Activated naive CD8-positive, alpha-beta T cell (primary cell): ENCODE measurements around the gene XPNPEP1.

Experiments
- H3K27ac Mint-ChIP-seq: one replicate; pipeline ENCODE4 v1.8.0; 2021; ENCODE audit warnings: mixed read lengths
- H3K27me3 Mint-ChIP-seq: one replicate; pipeline ENCODE4 v1.8.0; 2021; ENCODE audit warnings: mixed read lengths
- H3K36me3 Mint-ChIP-seq: one replicate; pipeline ENCODE4 v1.8.0; 2021; ENCODE audit warnings: mixed read lengths
- H3K4me1 Mint-ChIP-seq: one replicate; pipeline ENCODE4 v1.8.0; 2021; ENCODE audit warnings: low read depth, mixed read lengths
- H3K4me3 Mint-ChIP-seq: one replicate; pipeline ENCODE4 v1.8.0; 2021; ENCODE audit warnings: mild to moderate bottlenecking, mixed read lengths
- H3K9me3 Mint-ChIP-seq: one replicate; pipeline ENCODE4 v1.8.0; 2021; ENCODE audit warnings: low read depth, mixed read lengths

Gene XPNPEP1

GRCh38 chr10:109852475-109853037 is 70.8 kb downstream of the XPNPEP1 start:
- Mint-ChIP-seq H3K4me1 (peaks cover 19% of the 10 kb centered on the region), H3K36me3 (no peaks in the 10 kb centered on the region), H3K27me3 (peaks cover 5% of the 10 kb centered on the region), H3K27ac (no peak overlapping the region), H3K9me3 (no peaks in the 10 kb centered on the region), H3K4me3 (no peak overlapping the region)

- peaks cover 5% of the 10 kb centered on the region for H3K27me3 Mint-ChIP-seq
- peaks cover 19% of the 10 kb centered on the region for H3K4me1 Mint-ChIP-seq
- H3K27ac Mint-ChIP-seq = no peak overlapping the region
- H3K9me3 Mint-ChIP-seq = no peaks in the 10 kb centered on the region
- no peaks in the 10 kb centered on the region for H3K36me3 Mint-ChIP-seq
- H3K4me3 Mint-ChIP-seq = no peak overlapping the region
These were observed 71.5 kb downstream of the XPNPEP1 start for GRCh38 chr10:109851616-109852474.

GRCh38 chr10:109846832-109847231 is 76.5 kb downstream of the XPNPEP1 start:
- peaks cover 5% of the 10 kb centered on the region for H3K4me1 Mint-ChIP-seq
- H3K9me3 Mint-ChIP-seq = no peaks in the 10 kb centered on the region
- peaks cover 5% of the 10 kb centered on the region for H3K27me3 Mint-ChIP-seq
- H3K4me3 Mint-ChIP-seq = no peak overlapping the region
- H3K36me3 Mint-ChIP-seq = no peaks in the 10 kb centered on the region
- no peak overlapping the region for H3K27ac Mint-ChIP-seq

- Mint-ChIP-seq H3K36me3 (no peaks in the 10 kb centered on the region), H3K4me3 (no peak overlapping the region), H3K4me1 (no peaks in the 10 kb centered on the region), H3K27me3 (peaks cover 5% of the 10 kb centered on the region), H3K9me3 (no peaks in the 10 kb centered on the region), H3K27ac (no peak overlapping the region)
These were observed 78.0 kb downstream of the XPNPEP1 start for GRCh38 chr10:109845308-109845707.

- H3K9me3 Mint-ChIP-seq = no peaks in the 10 kb centered on the region
- no peak overlapping the region for H3K27ac Mint-ChIP-seq
- H3K36me3 Mint-ChIP-seq = no peaks in the 10 kb centered on the region
- H3K4me3 Mint-ChIP-seq = no peak overlapping the region
- H3K4me1 Mint-ChIP-seq = no peaks in the 10 kb centered on the region
- no peaks in the 10 kb centered on the region for H3K27me3 Mint-ChIP-seq
These were observed 84.6 kb downstream of the XPNPEP1 start for GRCh38 chr10:109838592-109839244.

- Mint-ChIP-seq H3K36me3 (no peaks in the 10 kb centered on the region), H3K27ac (no peak overlapping the region), H3K4me1 (no peaks in the 10 kb centered on the region), H3K9me3 (peaks cover under 1% of the 10 kb centered on the region), H3K4me3 (no peak overlapping the region), H3K27me3 (peaks cover 5% of the 10 kb centered on the region)
These were observed 85.9 kb downstream of the XPNPEP1 start for GRCh38 chr10:109837384-109837783.

GRCh38 chr10:109835257-109835656 is 88.1 kb downstream of the XPNPEP1 start:
- Mint-ChIP-seq H3K27ac (no peak overlapping the region), H3K27me3 (peaks cover 5% of the 10 kb centered on the region), H3K36me3 (no peaks in the 10 kb centered on the region), H3K4me3 (no peak overlapping the region), H3K4me1 (no peaks in the 10 kb centered on the region), H3K9me3 (peaks cover 6% of the 10 kb centered on the region)

- no peak overlapping the region for H3K27ac Mint-ChIP-seq
- peaks cover 5% of the 10 kb centered on the region for H3K27me3 Mint-ChIP-seq
- no peaks in the 10 kb centered on the region for H3K36me3 Mint-ChIP-seq
- H3K4me1 Mint-ChIP-seq = no peaks in the 10 kb centered on the region
- peaks cover 6% of the 10 kb centered on the region for H3K9me3 Mint-ChIP-seq
- no peak overlapping the region for H3K4me3 Mint-ChIP-seq
These were observed 91.5 kb downstream of the XPNPEP1 start for GRCh38 chr10:109831846-109832245.

- Mint-ChIP-seq H3K27me3 (peaks cover 14% of the 10 kb centered on the region), H3K4me3 (no peak overlapping the region), H3K27ac (no peak overlapping the region), H3K9me3 (no peaks in the 10 kb centered on the region), H3K4me1 (no peaks in the 10 kb centered on the region), H3K36me3 (no peaks in the 10 kb centered on the region)
These were observed 99.1 kb downstream of the XPNPEP1 start for GRCh38 chr10:109824206-109824605.

GRCh38 chr10:109823196-109823595 is 100.1 kb downstream of the XPNPEP1 start:
- Mint-ChIP-seq H3K36me3 (no peaks in the 10 kb centered on the region), H3K9me3 (no peaks in the 10 kb centered on the region), H3K4me1 (no peaks in the 10 kb centered on the region), H3K27me3 (peaks cover 14% of the 10 kb centered on the region), H3K4me3 (no peak overlapping the region), H3K27ac (no peak overlapping the region)

GRCh38 chr10:109821672-109822071 is 101.6 kb downstream of the XPNPEP1 start:
- Mint-ChIP-seq H3K4me3 (no peak overlapping the region), H3K4me1 (no peaks in the 10 kb centered on the region), H3K36me3 (no peaks in the 10 kb centered on the region), H3K27ac (no peak overlapping the region), H3K9me3 (no peaks in the 10 kb centered on the region), H3K27me3 (peaks cover 14% of the 10 kb centered on the region)

- Mint-ChIP-seq H3K27ac (no peak overlapping the region), H3K4me1 (no peaks in the 10 kb centered on the region), H3K36me3 (no peaks in the 10 kb centered on the region), H3K4me3 (no peak overlapping the region), H3K27me3 (peaks cover 14% of the 10 kb centered on the region), H3K9me3 (no peaks in the 10 kb centered on the region)
These were observed 102.5 kb downstream of the XPNPEP1 start for GRCh38 chr10:109820620-109821405.

- H3K9me3 Mint-ChIP-seq = no peaks in the 10 kb centered on the region
- no peak overlapping the region for H3K27ac Mint-ChIP-seq
- no peaks in the 10 kb centered on the region for H3K4me1 Mint-ChIP-seq
- H3K27me3 Mint-ChIP-seq = peaks cover 10% of the 10 kb centered on the region
- no peaks in the 10 kb centered on the region for H3K36me3 Mint-ChIP-seq
- H3K4me3 Mint-ChIP-seq = no peak overlapping the region
These were observed 103.5 kb downstream of the XPNPEP1 start for GRCh38 chr10:109819807-109820206.
